ENCODE results near the gene IL6R.
"Not testable (repeated sequence)": the region's sequence is repeated elsewhere in the genome, so short reads cannot be mapped to it uniquely, and the experiment has no call there.

IL6R gene

DNA sequence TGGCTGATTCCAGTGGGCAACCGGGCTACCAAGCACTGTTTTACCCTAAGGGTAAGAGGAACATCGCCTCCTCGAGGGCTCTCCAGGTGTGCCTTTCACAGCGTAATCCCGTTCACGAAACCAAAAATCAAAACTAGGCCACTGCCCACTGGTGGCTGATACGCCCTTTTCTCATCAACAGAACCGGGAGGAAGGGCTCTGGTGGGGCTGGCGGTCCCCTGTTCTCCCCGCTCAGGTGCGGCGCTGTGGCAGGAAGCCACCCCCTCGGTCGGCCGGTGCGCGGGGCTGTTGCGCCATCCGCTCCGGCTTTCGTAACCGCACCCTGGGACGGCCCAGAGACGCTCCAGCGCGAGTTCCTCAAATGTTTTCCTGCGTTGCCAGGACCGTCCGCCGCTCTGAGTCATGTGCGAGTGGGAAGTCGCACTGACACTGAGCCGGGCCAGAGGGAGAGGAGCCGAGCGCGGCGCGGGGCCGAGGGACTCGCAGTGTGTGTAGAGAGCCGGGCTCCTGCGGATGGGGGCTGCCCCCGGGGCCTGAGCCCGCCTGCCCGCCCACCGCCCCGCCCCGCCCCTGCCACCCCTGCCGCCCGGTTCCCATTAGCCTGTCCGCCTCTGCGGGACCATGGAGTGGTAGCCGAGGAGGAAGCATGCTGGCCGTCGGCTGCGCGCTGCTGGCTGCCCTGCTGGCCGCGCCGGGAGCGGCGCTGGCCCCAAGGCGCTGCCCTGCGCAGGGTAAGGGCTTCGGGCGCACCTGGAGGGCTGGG lies at the start of gene IL6R:
Gene IL6R, plus strand, starts transcription at position 360 of the 763 bp plus-strand sequence. Its CDS starts 287 bp downstream, at position 647.
- Histone ChIP-seq H3K36me3 (replicated peaks; ENCODE audit: low read depth, low read length) (no peaks in the 10 kb centered on the region), H3K4me3 (ENCODE audit: low read length) (peak within 1 kb of the TSS; percentile 83), H3K9ac (ENCODE audit: low read length) (peak within 1 kb of the TSS; percentile 94), H3K79me2 (ENCODE audit: low read length) (peaks cover 44% of the 10 kb centered on the region), H4K20me1 (ENCODE audit: insufficient read depth, low read length) (no peaks in the 10 kb centered on the region), H3K4me1 (ENCODE audit: low read length) (peaks cover 62% of the 10 kb centered on the region), H3K27ac (ENCODE audit: low read length) (peak within 1 kb of the TSS; percentile 95), H3K27me3 (ENCODE audit: low read depth, low read length) (no peaks in the 10 kb centered on the region), H3K4me2 (ENCODE audit: low read length) (peak within 1 kb of the TSS; percentile 96), H3K9me3 (ENCODE audit: insufficient read depth, low read length) (no peaks in the 10 kb centered on the region), H2AFZ (ENCODE audit: low read depth, low read length) (peak within 1 kb of the TSS; percentile 76)
- TF ChIP-seq EZH2phosphoT487 (IDR thresholded peaks at IDR 0.05; ENCODE audit: low read depth): no peak
- TF ChIP-seq, protein P1, sequence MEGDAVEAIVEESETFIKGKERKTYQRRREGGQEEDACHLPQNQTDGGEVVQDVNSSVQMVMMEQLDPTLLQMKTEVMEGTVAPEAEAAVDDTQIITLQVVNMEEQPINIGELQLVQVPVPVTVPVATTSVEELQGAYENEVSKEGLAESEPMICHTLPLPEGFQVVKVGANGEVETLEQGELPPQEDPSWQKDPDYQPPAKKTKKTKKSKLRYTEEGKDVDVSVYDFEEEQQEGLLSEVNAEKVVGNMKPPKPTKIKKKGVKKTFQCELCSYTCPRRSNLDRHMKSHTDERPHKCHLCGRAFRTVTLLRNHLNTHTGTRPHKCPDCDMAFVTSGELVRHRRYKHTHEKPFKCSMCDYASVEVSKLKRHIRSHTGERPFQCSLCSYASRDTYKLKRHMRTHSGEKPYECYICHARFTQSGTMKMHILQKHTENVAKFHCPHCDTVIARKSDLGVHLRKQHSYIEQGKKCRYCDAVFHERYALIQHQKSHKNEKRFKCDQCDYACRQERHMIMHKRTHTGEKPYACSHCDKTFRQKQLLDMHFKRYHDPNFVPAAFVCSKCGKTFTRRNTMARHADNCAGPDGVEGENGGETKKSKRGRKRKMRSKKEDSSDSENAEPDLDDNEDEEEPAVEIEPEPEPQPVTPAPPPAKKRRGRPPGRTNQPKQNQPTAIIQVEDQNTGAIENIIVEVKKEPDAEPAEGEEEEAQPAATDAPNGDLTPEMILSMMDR (IDR thresholded peaks at IDR 0.05; ENCODE audit: low read depth, low read length): peak; percentile 81

DNA sequence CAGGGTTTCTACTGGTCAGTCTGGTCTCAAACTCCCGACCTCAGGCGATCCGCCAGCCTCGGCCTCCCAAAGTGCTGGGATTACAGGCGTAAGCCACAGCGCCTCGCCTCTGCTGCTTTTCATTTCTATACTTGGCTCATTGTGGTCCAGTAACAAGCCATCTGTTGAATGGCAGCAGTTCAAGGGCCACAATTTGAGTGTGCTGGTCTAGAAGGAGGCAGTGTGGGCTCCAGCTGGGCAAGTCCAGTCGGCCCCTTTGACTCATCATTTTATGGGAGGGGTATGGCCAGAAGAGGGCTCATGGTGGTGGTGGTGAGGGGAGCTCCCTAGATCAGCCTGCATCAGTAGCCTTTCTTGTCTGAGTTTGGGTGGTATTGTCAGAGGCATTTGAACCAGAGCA lies 46.6 kb upstream of the IL6R start:
- TF ChIP-seq, protein P1 (IDR thresholded peaks at IDR 0.05; ENCODE audit: low read depth, low read length): no peak
- no peak for TF ChIP-seq EZH2phosphoT487 (IDR thresholded peaks at IDR 0.05; ENCODE audit: low read depth)
- Histone ChIP-seq H3K27ac (ENCODE audit: low read length) (no peak overlapping the region), H4K20me1 (ENCODE audit: insufficient read depth, low read length) (no peaks in the 10 kb centered on the region), H3K27me3 (ENCODE audit: low read depth, low read length) (0 out of 2 replicates have a peak, but pooled peaks cover 3% of the 10 kb centered on the region), H3K79me2 (ENCODE audit: low read length) (no peaks in the 10 kb centered on the region), H3K9ac (ENCODE audit: low read length) (no peak overlapping the region), H2AFZ (ENCODE audit: low read depth, low read length) (no peak overlapping the region), H3K9me3 (ENCODE audit: insufficient read depth, low read length) (no peaks in the 10 kb centered on the region), H3K4me1 (ENCODE audit: low read length) (peaks cover 4% of the 10 kb centered on the region), H3K4me3 (ENCODE audit: low read length) (no peak overlapping the region), H3K36me3 (replicated peaks; ENCODE audit: low read depth, low read length) (no peaks in the 10 kb centered on the region), H3K4me2 (ENCODE audit: low read length) (no peak overlapping the region)

DNA sequence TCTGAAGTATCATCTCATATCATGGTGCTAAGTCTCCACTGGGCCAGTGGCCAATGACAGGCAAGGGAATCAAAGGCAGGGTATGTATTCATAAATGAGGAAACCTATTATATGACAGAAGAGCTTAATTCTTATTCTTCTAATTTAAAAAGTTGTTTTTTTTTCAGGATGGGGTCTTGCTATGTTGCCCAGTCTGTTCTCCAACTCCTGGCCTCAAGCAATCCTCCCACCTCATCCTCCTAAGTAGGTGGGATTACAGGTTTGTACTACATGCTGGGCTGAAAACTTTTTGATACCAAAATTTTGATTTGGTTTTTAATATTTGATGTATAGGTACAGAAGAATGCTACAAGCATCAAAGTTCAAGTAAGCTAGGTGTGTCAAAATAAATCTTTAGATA lies 44.9 kb upstream of the IL6R start:
- Histone ChIP-seq H3K4me1 (ENCODE audit: low read length) (no peaks in the 10 kb centered on the region), H3K27ac (ENCODE audit: low read length) (no peak overlapping the region), H3K36me3 (replicated peaks; ENCODE audit: low read depth, low read length) (no peaks in the 10 kb centered on the region), H3K4me3 (ENCODE audit: low read length) (no peak overlapping the region), H3K79me2 (ENCODE audit: low read length) (no peaks in the 10 kb centered on the region), H3K27me3 (ENCODE audit: low read depth, low read length) (0 out of 2 replicates have a peak, but pooled peaks cover 3% of the 10 kb centered on the region), H2AFZ (ENCODE audit: low read depth, low read length) (no peak overlapping the region), H3K9ac (ENCODE audit: low read length) (no peak overlapping the region), H3K4me2 (ENCODE audit: low read length) (no peak overlapping the region), H3K9me3 (ENCODE audit: insufficient read depth, low read length) (no peaks in the 10 kb centered on the region), H4K20me1 (ENCODE audit: insufficient read depth, low read length) (no peaks in the 10 kb centered on the region)
- TF ChIP-seq, protein P1 (IDR thresholded peaks at IDR 0.05; ENCODE audit: low read depth, low read length): no peak
- TF ChIP-seq EZH2phosphoT487 (IDR thresholded peaks at IDR 0.05; ENCODE audit: low read depth): no peak

DNA sequence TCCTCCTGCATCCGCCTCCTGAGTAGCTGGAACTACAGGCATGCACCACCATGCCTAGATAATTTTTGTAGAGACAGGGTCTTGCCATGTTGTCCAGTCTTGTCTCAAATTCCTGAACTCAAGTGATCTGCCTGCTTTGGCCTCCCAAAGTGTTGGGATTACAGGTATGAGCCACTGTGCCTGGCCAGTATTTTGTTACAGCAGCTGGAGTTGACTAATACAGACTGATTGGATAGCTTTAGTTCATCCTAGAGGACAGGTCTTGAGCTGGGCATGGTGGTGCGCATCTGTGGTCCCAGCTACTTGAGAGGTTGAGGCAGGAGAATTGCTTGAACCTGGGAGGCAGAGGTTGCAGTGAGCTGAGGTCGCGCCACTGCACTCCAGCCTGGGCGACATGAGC lies 44.3 kb upstream of the IL6R start:
- H3K36me3 ChIP-seq (replicated peaks; ENCODE audit: low read depth, low read length); H2AFZ ChIP-seq (ENCODE audit: low read depth, low read length); H3K4me2 ChIP-seq (ENCODE audit: low read length); H4K20me1 ChIP-seq (ENCODE audit: insufficient read depth, low read length); H3K27me3 ChIP-seq (ENCODE audit: low read depth, low read length); H3K79me2 ChIP-seq (ENCODE audit: low read length); H3K9ac ChIP-seq (ENCODE audit: low read length); H3K4me1 ChIP-seq (ENCODE audit: low read length); H3K4me3 ChIP-seq (ENCODE audit: low read length); H3K9me3 ChIP-seq (ENCODE audit: insufficient read depth, low read length); H3K27ac ChIP-seq (ENCODE audit: low read length): not testable (repeated sequence)

Measured in OCI-LY3 (cell line).